DND-41 (cell line): Measurements from ENCODE around the gene NELFA.

ENCODE experiments used
- ATAC-seq: fragments of 200-7000 bp; cut with Tn5 transposase; 3 replicates; pipeline ENCODE4 v1.9.1; 2021; ENCODE audit warnings: low read depth; ENCODE audit not compliant: insufficient read depth
- DNase-seq: peaks from one replicate; pipeline ENCODE4 v3.0.0-alpha.2; 2020
- H2AFZ ChIP-seq: 2 replicates; pipeline ENCODE4 v1.6.0; 2012; ENCODE audit warnings: low read depth, low read length
- H3K27ac ChIP-seq: 2 replicates; pipeline ENCODE4 v1.5.1; 2012; ENCODE audit warnings: low read length, inconsistent platforms
- H3K27me3 ChIP-seq: fragments of 200-600 bp; sonication (generic); 2 replicates; pipeline ENCODE4 v1.6.0; 2012; ENCODE audit warnings: low read length, mild to moderate bottlenecking, inconsistent platforms; ENCODE audit not compliant: insufficient read depth, poor library complexity
- H3K36me3 ChIP-seq: 2 replicates; pipeline ENCODE4 v1.5.1; 2012; ENCODE audit warnings: low read length, inconsistent platforms; ENCODE audit not compliant: insufficient read depth
- H3K4me1 ChIP-seq: 2 replicates; pipeline ENCODE4 v1.5.1; 2012; ENCODE audit warnings: mild to moderate bottlenecking, low read length; ENCODE audit not compliant: insufficient read depth
- H3K4me2 ChIP-seq: 2 replicates; pipeline ENCODE4 v1.6.0; 2012; ENCODE audit warnings: mild to moderate bottlenecking, moderate library complexity, low read length, inconsistent platforms; ENCODE audit not compliant: insufficient read depth
- H3K4me3 ChIP-seq, 2 experiments: fragments of 200-600 bp in 1 of 2; shearing (Covaris generic) in 1 of 2; 2 replicates each; pipeline ENCODE4 v1.5.1; 2012 to 2016; ENCODE audit warnings: inconsistent platforms in 2 of 2, low read length in 2 of 2, mild to moderate bottlenecking in 2 of 2, low read depth in 1 of 2, moderate library complexity in 1 of 2
- H3K79me2 ChIP-seq: 2 replicates; pipeline ENCODE4 v1.6.0; 2012; ENCODE audit warnings: low read length, inconsistent platforms; ENCODE audit not compliant: insufficient read depth
- H3K9ac ChIP-seq: 2 replicates; pipeline ENCODE4 v1.6.0; 2012; ENCODE audit warnings: low read depth, mild to moderate bottlenecking, inconsistent platforms, low read length, moderate library complexity
- H3K9me3 ChIP-seq: 2 replicates; pipeline ENCODE4 v1.5.1; 2012; ENCODE audit warnings: low read length, moderate library complexity, mild to moderate bottlenecking, inconsistent platforms; ENCODE audit not compliant: insufficient read depth, severe bottlenecking
- H4K20me1 ChIP-seq: 2 replicates; pipeline ENCODE4 v1.6.0; 2012; ENCODE audit warnings: low read length; ENCODE audit not compliant: insufficient read depth
- CTCF ChIP-seq: IDR thresholded peaks from 2 replicates; pipeline ENCODE4 v1.5.1; 2012; ENCODE audit warnings: borderline replicate concordance, low read length, moderate library complexity, mild to moderate bottlenecking; ENCODE audit not compliant: poor library complexity, severe bottlenecking; ENCODE audit errors: extremely low read depth
- EZH2 ChIP-seq: IDR thresholded peaks from 3 replicates; pipeline ENCODE4 v1.6.1; 2012; ENCODE audit warnings: borderline replicate concordance, low read depth, mild to moderate bottlenecking, moderate library complexity, low read length, inconsistent platforms; ENCODE audit not compliant: severe bottlenecking

NELFA gene

GRCh38 chr4:1986578-1987210 lies 22.1 kb downstream of the NELFA start:
- H3K9me3 ChIP-seq: no peaks in the 10 kb centered on the region
- peak; percentile 12; the same call in 1 of the 3 replicates for ATAC-seq
- no peak overlapping the region for H3K27ac ChIP-seq
- H3K79me2 ChIP-seq: peaks cover 27% of the 10 kb centered on the region
- no peaks in the 10 kb centered on the region for H3K4me1 ChIP-seq
- peaks cover 96% of the 10 kb centered on the region for H3K36me3 ChIP-seq
- no peak overlapping the region for H3K9ac ChIP-seq
- no peak overlapping the region for H3K4me3 ChIP-seq
- H4K20me1 ChIP-seq: peaks cover 77% of the 10 kb centered on the region
- TF ChIP-seq CTCF: no peak
- TF ChIP-seq EZH2: no peak
- no peaks in the 10 kb centered on the region for H3K27me3 ChIP-seq
- no peak for DNase-seq
- no peak overlapping the region for H2AFZ ChIP-seq
- no peak overlapping the region for H3K4me2 ChIP-seq

GRCh38 chr4:1985780-1986577 lies 22.8 kb downstream of the NELFA start:
- Histone ChIP-seq H3K79me2 (peaks cover 25% of the 10 kb centered on the region), H3K4me3 (no peak overlapping the region), H3K27ac (no peak overlapping the region), H3K4me2 (no peak overlapping the region), H3K36me3 (peaks cover 96% of the 10 kb centered on the region), H3K9me3 (no peaks in the 10 kb centered on the region), H3K27me3 (no peaks in the 10 kb centered on the region), H4K20me1 (peaks cover 78% of the 10 kb centered on the region), H2AFZ (no peak overlapping the region), H3K9ac (no peak overlapping the region), H3K4me1 (no peaks in the 10 kb centered on the region)
- TF ChIP-seq EZH2 (no peak), CTCF (no peak)
- DNase-seq: no peak
- ATAC-seq: no peak; the same call in 2 of the 3 replicates

- peaks cover 96% of the 10 kb centered on the region for H3K36me3 ChIP-seq
These were observed 23.5 kb downstream of the NELFA start for GRCh38 chr4:1985294-1985693.

More at GRCh38 chr4:1985294-1985693, 23.5 kb downstream of the NELFA start:
- no peaks in the 10 kb centered on the region for H3K27me3 ChIP-seq
- H3K4me3 ChIP-seq: no peak overlapping the region
- H3K9ac ChIP-seq: no peak overlapping the region
- no peaks in the 10 kb centered on the region for H3K4me1 ChIP-seq
- no peak overlapping the region for H3K27ac ChIP-seq
- peaks cover 78% of the 10 kb centered on the region for H4K20me1 ChIP-seq
- no peaks in the 10 kb centered on the region for H3K9me3 ChIP-seq
- H3K4me2 ChIP-seq: no peak overlapping the region
- no peak for TF ChIP-seq CTCF
- no peak for TF ChIP-seq EZH2
- DNase-seq: no peak
- peaks cover 18% of the 10 kb centered on the region for H3K79me2 ChIP-seq
- H2AFZ ChIP-seq: no peak overlapping the region
- peak; percentile 10 for ATAC-seq
